Body of pancreas (tissue), 4 donors: Measurements from ENCODE around the gene ANKS3.

Experiments used
- CTCF ChIP-seq, 7 experiments: fragments of 450-650 bp in 4 of 7; fragments of 200-600 bp in 3 of 7; sonication (generic) in 3 of 7; IDR thresholded peaks; one replicate each; pipeline ENCODE4 v1.5.1; 2016 to 2019; ENCODE audit warnings: antibody characterized with exemption in 7 of 7
- POLR2A ChIP-seq, 3 donors: fragments of 450-650 bp; IDR thresholded peaks; one replicate each; pipeline ENCODE4 v1.6.1; 2016; ENCODE audit warnings: antibody characterized with exemption in 3 of 3, mild to moderate bottlenecking in 2 of 3

GRCh38 chr16:4656221-4656620, 77.8 kb downstream of the ANKS3 start:
- TF ChIP-seq CTCF (IDR thresholded peaks at IDR 0.05), result no peak
- no peak for TF ChIP-seq POLR2A (IDR thresholded peaks at IDR 0.05)
